Activated naive CD4-positive, alpha-beta T cell treated with anti-CD3 and anti-CD28 coated beads for 36 hours (primary cell): ENCODE data around the gene SFXN4. TPM values are rescaled to one million over a fixed set of nuclear protein-coding genes. Genes with fewer than 3 reads are reported as not detected.
"Not testable (repeated sequence)": the region's sequence is repeated elsewhere in the genome, so short reads cannot be mapped to it uniquely, and the experiment has no call there.

Source experiments
- CTCF ChIA-PET: fragments of 350-600 bp; sonication (Branson Sonifier 250); formaldehyde crosslinking; loops from one replicate; lab custom pipeline; 2021; ENCODE audit warnings: antibody characterized with exemption; lab: Charles Lee
- DNase-seq: peaks from one replicate; pipeline ENCODE4 v3.0.0-alpha.2; 2020
- H3K27ac Mint-ChIP-seq: one replicate; pipeline ENCODE4 v1.8.0; 2021; ENCODE audit warnings: mild to moderate bottlenecking, mixed read lengths
- H3K27me3 Mint-ChIP-seq: one replicate; pipeline ENCODE4 v1.8.0; 2021; ENCODE audit warnings: low read depth, mixed read lengths
- H3K36me3 Mint-ChIP-seq: one replicate; pipeline ENCODE4 v1.8.0; 2021; ENCODE audit warnings: low read depth, mixed read lengths
- H3K4me1 Mint-ChIP-seq: one replicate; pipeline ENCODE4 v1.8.0; 2021; ENCODE audit warnings: low read depth, mixed read lengths
- H3K4me3 Mint-ChIP-seq: one replicate; pipeline ENCODE4 v1.8.0; 2021; ENCODE audit warnings: mild to moderate bottlenecking, moderate library complexity, mixed read lengths
- H3K9me3 Mint-ChIP-seq: one replicate; pipeline ENCODE4 v1.8.0; 2021; ENCODE audit warnings: mixed read lengths
- intact Hi-C: fragments of 100-400 bp; cut with micrococcal nuclease; formaldehyde crosslinking; loops from one replicate; pipeline ENCODE4 v1.15.1; 2023
- total RNA-seq, 2 experiments: library from RNA; stranded (reverse); gene quantifications; one replicate each; pipeline ENCODE4 v1.2.3, GENCODE V29; 2021

Gene SFXN4
- total RNA-seq, 2 experiments from 2014 or later: 46.1 to 51.7 TPM

- H3K9me3 Mint-ChIP-seq: no peaks in the 10 kb centered on the region
- peaks cover 39% of the 10 kb centered on the region for H3K4me1 Mint-ChIP-seq
- peaks cover 35% of the 10 kb centered on the region for H3K36me3 Mint-ChIP-seq
- H3K4me3 Mint-ChIP-seq: no peak overlapping the region
- H3K27me3 Mint-ChIP-seq: no peaks in the 10 kb centered on the region
- CTCF ChIA-PET: interaction anchor here (0.6 to 0.8 kb wide), 3 partner anchors 17 to 709 kb away, joined by 3 to 5 read pairs (median 4); no protein-coding TSS in a partner anchor
- H3K27ac Mint-ChIP-seq: no peak overlapping the region
- intact Hi-C loops: no loop called here
- DNase-seq: no peak
These were observed 3.6 kb downstream of the SFXN4 start for GRCh38 chr10:119161680-119162451.

DNA sequence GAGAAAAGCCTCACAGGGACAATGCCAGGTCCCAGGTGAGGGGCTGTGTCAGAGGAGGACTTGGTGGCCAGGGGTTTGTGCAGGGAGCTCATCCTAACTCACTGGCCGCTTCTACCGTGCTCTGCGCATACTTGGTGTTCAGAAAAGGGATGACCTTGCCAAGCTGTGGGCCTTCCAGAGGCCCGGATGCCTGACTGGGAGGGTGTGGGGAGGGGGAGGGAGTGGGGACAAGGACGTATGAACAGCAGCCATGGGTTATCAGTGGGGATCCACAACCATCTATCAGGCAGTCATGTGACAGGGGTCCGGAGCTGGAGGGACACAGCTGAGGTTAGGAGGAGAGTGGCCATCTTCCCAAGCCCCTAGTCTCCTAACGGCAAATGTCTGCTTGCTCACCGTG, 6.2 kb downstream of the SFXN4 start:
- no peaks in the 10 kb centered on the region for H3K27me3 Mint-ChIP-seq
- no peak overlapping the region for H3K27ac Mint-ChIP-seq
- intact Hi-C loops: no loop called here
- peaks cover 45% of the 10 kb centered on the region for H3K36me3 Mint-ChIP-seq
- no peak for DNase-seq
- no peak overlapping the region for H3K4me3 Mint-ChIP-seq
- peaks cover 23% of the 10 kb centered on the region for H3K4me1 Mint-ChIP-seq
- CTCF ChIA-PET: interaction anchor here (0.5 to 0.6 kb wide), 2 partner anchors 36 to 426 kb away, joined by 3 read pairs; no protein-coding TSS in a partner anchor
- no peaks in the 10 kb centered on the region for H3K9me3 Mint-ChIP-seq

DNA sequence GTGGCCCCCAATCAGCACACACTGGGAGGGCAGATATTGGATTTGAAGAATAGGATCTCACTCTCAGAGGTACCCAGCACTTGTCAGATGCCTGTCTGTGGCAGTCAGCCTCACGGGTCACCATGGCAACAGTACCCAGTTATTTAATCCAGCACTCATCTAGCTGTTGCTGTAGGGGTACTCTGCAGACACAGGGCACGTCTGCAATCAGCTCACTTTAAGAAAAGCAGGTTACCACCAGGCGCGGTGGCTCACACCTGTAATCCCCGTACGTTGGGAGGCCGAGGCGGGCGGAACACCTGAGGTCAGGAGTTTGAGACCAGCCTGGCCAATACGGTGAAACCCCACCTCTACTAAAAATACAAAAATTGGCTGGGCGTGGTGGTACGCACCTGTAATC, 11.9 kb downstream of the SFXN4 start:
- H3K36me3 Mint-ChIP-seq: peaks cover 44% of the 10 kb centered on the region
- no peak for DNase-seq
- H3K27ac Mint-ChIP-seq: no peak overlapping the region
- H3K4me1 Mint-ChIP-seq: no peaks in the 10 kb centered on the region
- H3K9me3 Mint-ChIP-seq: no peaks in the 10 kb centered on the region
- no peaks in the 10 kb centered on the region for H3K27me3 Mint-ChIP-seq
- CTCF ChIA-PET: no interaction called here
- intact Hi-C loops: no loop called here
- H3K4me3 Mint-ChIP-seq: no peak overlapping the region

GRCh38 chr10:119153041-119153440, 12.5 kb downstream of the SFXN4 start:
- Mint-ChIP-seq H3K9me3 (no peaks in the 10 kb centered on the region), H3K27me3 (no peaks in the 10 kb centered on the region), H3K36me3 (peaks cover 43% of the 10 kb centered on the region), H3K4me1 (no peaks in the 10 kb centered on the region), H3K4me3 (no peak overlapping the region), H3K27ac (no peak overlapping the region)
- CTCF ChIA-PET: no interaction called here
- no peak for DNase-seq
- intact Hi-C loops: no loop called here

- CTCF ChIA-PET: interaction anchor here (0.7 kb wide), 1 partner anchor 742 kb away, joined by 3 read pairs; no protein-coding TSS in a partner anchor
- intact Hi-C loops, DNase-seq, H3K27ac Mint-ChIP-seq, H3K27me3 Mint-ChIP-seq, H3K9me3 Mint-ChIP-seq, H3K4me3 Mint-ChIP-seq, H3K4me1 Mint-ChIP-seq: not testable (repeated sequence)
- peaks cover 35% of the 10 kb centered on the region for H3K36me3 Mint-ChIP-seq
These were observed 13.9 kb downstream of the SFXN4 start for GRCh38 chr10:119151601-119152000.

- H3K4me3 Mint-ChIP-seq: no peak overlapping the region
- H3K27ac Mint-ChIP-seq: peak overlapping the region; percentile 61
- H3K27me3 Mint-ChIP-seq: no peaks in the 10 kb centered on the region
- intact Hi-C loops: no loop called here
- H3K9me3 Mint-ChIP-seq: no peaks in the 10 kb centered on the region
- peaks cover 27% of the 10 kb centered on the region for H3K36me3 Mint-ChIP-seq
- no peak for DNase-seq
- CTCF ChIA-PET: interaction anchor here (0.6 kb wide), 1 partner anchor 82 kb away, joined by 5 read pairs; no protein-coding TSS in a partner anchor
- H3K4me1 Mint-ChIP-seq: no peaks in the 10 kb centered on the region
These were observed 15.8 kb downstream of the SFXN4 start for GRCh38 chr10:119149729-119150128.

DNA sequence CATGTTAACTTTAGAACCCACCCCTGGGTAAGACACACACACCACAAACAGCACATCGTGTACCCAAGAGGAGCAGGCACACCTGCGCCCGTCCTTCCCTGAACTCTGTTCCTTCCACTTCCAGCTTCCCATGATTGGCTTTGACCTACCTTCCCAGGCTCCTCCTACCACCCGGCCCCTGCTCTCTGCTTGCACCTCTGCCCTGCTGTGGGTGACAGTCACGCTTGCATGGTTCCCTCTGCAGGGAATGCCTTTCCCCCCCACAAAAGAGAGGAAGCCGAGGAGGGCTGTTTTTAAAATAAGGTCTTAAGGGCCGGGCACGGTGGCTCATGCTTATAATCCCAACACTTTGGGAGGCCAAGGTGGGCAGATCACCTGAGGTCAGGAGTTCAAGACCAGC, 16.4 kb downstream of the SFXN4 start:
- Mint-ChIP-seq H3K4me3 (no peak overlapping the region), H3K36me3 (peaks cover 22% of the 10 kb centered on the region), H3K27me3 (no peaks in the 10 kb centered on the region), H3K9me3 (no peaks in the 10 kb centered on the region), H3K4me1 (no peaks in the 10 kb centered on the region), H3K27ac (no peak overlapping the region)
- intact Hi-C loops: no loop called here
- no peak for DNase-seq
- CTCF ChIA-PET: interaction anchor here (0.6 to 0.7 kb wide), 2 partner anchors 81 to 338 kb away, joined by 3 to 5 read pairs; no protein-coding TSS in a partner anchor

GRCh38 chr10:119143657-119144056, 21.9 kb downstream of the SFXN4 start:
- Mint-ChIP-seq H3K9me3 (no peaks in the 10 kb centered on the region), H3K4me3 (no peak overlapping the region), H3K4me1 (peaks cover 2% of the 10 kb centered on the region), H3K36me3 (peaks cover 21% of the 10 kb centered on the region), H3K27ac (no peak overlapping the region), H3K27me3 (no peaks in the 10 kb centered on the region)
- CTCF ChIA-PET: interaction anchor here (1.8 kb wide), 1 partner anchor 20 kb away, joined by 8 read pairs; no protein-coding TSS in a partner anchor
- intact Hi-C loops: no loop called here
- no peak for DNase-seq

DNA sequence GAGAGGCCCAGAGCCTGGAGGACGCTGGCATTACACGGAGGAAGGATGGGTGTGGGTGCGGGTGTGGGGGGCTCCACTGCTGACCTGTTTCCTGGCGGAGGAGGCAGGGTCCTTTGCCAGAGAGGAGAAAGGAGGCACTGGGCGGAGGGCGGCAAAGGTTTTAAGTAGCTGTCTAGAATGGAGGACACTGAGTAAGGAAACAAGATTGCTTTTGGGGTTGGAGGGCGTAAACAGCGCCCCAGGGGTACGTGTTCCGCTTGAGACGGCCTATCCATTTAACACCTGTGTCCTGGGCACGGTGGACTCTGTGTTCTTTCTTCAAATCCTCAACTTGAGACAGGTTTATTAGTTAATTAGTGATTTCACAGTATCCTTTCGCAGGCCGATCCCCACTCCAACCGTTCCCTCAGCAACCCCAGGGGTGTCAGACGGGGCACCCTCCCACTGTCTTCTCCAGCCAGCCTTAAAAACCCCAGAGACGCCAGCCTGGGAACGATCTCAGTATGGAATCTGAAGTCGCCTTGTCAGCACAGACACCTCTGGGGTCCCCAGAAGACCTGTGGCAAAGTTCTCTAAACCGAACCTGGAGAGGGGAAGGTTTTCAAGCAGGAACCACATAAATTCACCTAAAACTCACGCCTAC, 24.8 kb downstream of the SFXN4 start:
- H3K27me3 Mint-ChIP-seq: no peaks in the 10 kb centered on the region
- no peaks in the 10 kb centered on the region for H3K9me3 Mint-ChIP-seq
- H3K36me3 Mint-ChIP-seq: peaks cover 21% of the 10 kb centered on the region
- H3K4me1 Mint-ChIP-seq: peaks cover 6% of the 10 kb centered on the region
- CTCF ChIA-PET: interaction anchor here (0.9 to 1.1 kb wide), 2 partner anchors 36 to 308 kb away, joined by 3 read pairs; no protein-coding TSS in a partner anchor
- H3K27ac Mint-ChIP-seq: no peak overlapping the region
- no peak for DNase-seq
- intact Hi-C loops: no loop called here
- no peak overlapping the region for H3K4me3 Mint-ChIP-seq

- peak; percentile 73 for DNase-seq
- no peaks in the 10 kb centered on the region for H3K27me3 Mint-ChIP-seq
- peaks cover 11% of the 10 kb centered on the region for H3K4me1 Mint-ChIP-seq
- no peaks in the 10 kb centered on the region for H3K9me3 Mint-ChIP-seq
- CTCF ChIA-PET: interaction anchor here (0.7 to 1.6 kb wide), 4 partner anchors 60 to 309 kb away, joined by 3 to 5 read pairs (median 4); no protein-coding TSS in a partner anchor
- H3K27ac Mint-ChIP-seq: peak overlapping the region; percentile 42
- no peak overlapping the region for H3K4me3 Mint-ChIP-seq
- peaks cover 23% of the 10 kb centered on the region for H3K36me3 Mint-ChIP-seq
- intact Hi-C loops: loop anchor here (1.0 kb wide), 1 partner anchor 59 kb away; no protein-coding TSS in a partner anchor
These were observed 25.9 kb downstream of the SFXN4 start for GRCh38 chr10:119139464-119140067.

GRCh38 chr10:119138346-119139306, 26.9 kb downstream of the SFXN4 start:
- H3K27me3 Mint-ChIP-seq: no peaks in the 10 kb centered on the region
- H3K36me3 Mint-ChIP-seq: peaks cover 26% of the 10 kb centered on the region
- H3K9me3 Mint-ChIP-seq: no peaks in the 10 kb centered on the region
- H3K4me1 Mint-ChIP-seq: peaks cover 16% of the 10 kb centered on the region
- CTCF ChIA-PET: interaction anchor here (0.6 to 1.7 kb wide), 5 partner anchors 35 to 311 kb away, joined by 3 to 5 read pairs (median 4); partner anchors contain the start of gene DENND10
- peak overlapping the region; percentile 41 for H3K27ac Mint-ChIP-seq
- no peak for DNase-seq
- no peak overlapping the region for H3K4me3 Mint-ChIP-seq
- intact Hi-C loops: loop anchor here (1.0 kb wide), 1 partner anchor 60 kb away; no protein-coding TSS in a partner anchor
